Measurements from ENCODE around the gene CYP26C1.

Gene CYP26C1

GRCh38 chr10:93074597-93075368, 14.2 kb downstream of the CYP26C1 start:
- peak in 2 of 10 donors; percentile 7 to 76 for DNase-seq
- intact Hi-C loops (cut with DNase I), result no loop called here

- intact Hi-C loops (cut with DNase I), result no loop called here
- DNase-seq, result no peak
Measured at GRCh38 chr10:93075369-93076221, 15.0 kb downstream of the CYP26C1 start.

- intact Hi-C loops (cut with DNase I), result no loop called here
- no peak for DNase-seq
Measured at GRCh38 chr10:93076871-93077270, 16.3 kb downstream of the CYP26C1 start.

GRCh38 chr10:93077860-93078337, 17.3 kb downstream of the CYP26C1 start:
- intact Hi-C loops (cut with DNase I), result no loop called here
- no peak for DNase-seq

GRCh38 chr10:93079663-93080349, 19.2 kb downstream of the CYP26C1 start:
- intact Hi-C loops (cut with DNase I), result loop anchor here (1.0 to 5.0 kb wide), 2 partner anchors 209 to 272 kb away; no protein-coding TSS in a partner anchor
- peak in 1 of 10 donors; percentile 50 for DNase-seq

GRCh38 chr10:93080350-93081046, 19.9 kb downstream of the CYP26C1 start:
- peak in 8 of 10 donors; percentile 56 to 94 (median 69) for DNase-seq
- intact Hi-C loops (cut with DNase I), result loop anchor here (1.0 to 5.0 kb wide), 2 partner anchors 209 to 272 kb away; no protein-coding TSS in a partner anchor

- no peak for DNase-seq
- intact Hi-C loops (cut with DNase I), result loop anchor here (5.0 kb wide), 1 partner anchor 271 kb away; no protein-coding TSS in a partner anchor
Measured at GRCh38 chr10:93081318-93081717, 20.7 kb downstream of the CYP26C1 start.

GRCh38 chr10:93081834-93082233, 21.2 kb downstream of the CYP26C1 start:
- no peak for DNase-seq
- intact Hi-C loops (cut with DNase I), result loop anchor here (5.0 kb wide), 1 partner anchor 270 kb away; no protein-coding TSS in a partner anchor

GRCh38 chr10:93083743-93084539, 23.3 kb downstream of the CYP26C1 start:
- no peak for DNase-seq
- intact Hi-C loops (cut with DNase I), result loop anchor here (5.0 kb wide), 1 partner anchor 268 kb away; no protein-coding TSS in a partner anchor

GRCh38 chr10:93085272-93085859, 24.8 kb downstream of the CYP26C1 start:
- DNase-seq, result no peak
- intact Hi-C loops (cut with DNase I), result no loop called here

- no peak for DNase-seq
- intact Hi-C loops (cut with DNase I), result no loop called here
Measured at GRCh38 chr10:93086289-93086688, 25.7 kb downstream of the CYP26C1 start.

- intact Hi-C loops (cut with DNase I), result no loop called here
- no peak for DNase-seq
Measured at GRCh38 chr10:93087846-93088245, 27.2 kb downstream of the CYP26C1 start.

GRCh38 chr10:93088466-93088865, 27.9 kb downstream of the CYP26C1 start:
- intact Hi-C loops (cut with DNase I), result no loop called here
- no peak for DNase-seq

- no peak for DNase-seq
- intact Hi-C loops (cut with DNase I), result no loop called here
Measured at GRCh38 chr10:93090619-93091018, 30.0 kb downstream of the CYP26C1 start.

- intact Hi-C loops (cut with DNase I), result no loop called here
- no peak for DNase-seq
Measured at GRCh38 chr10:93091960-93092359, 31.4 kb downstream of the CYP26C1 start.

GRCh38 chr10:93095225-93095624, 34.6 kb downstream of the CYP26C1 start:
- DNase-seq, result no peak
- intact Hi-C loops (cut with DNase I), result no loop called here

- no peak for DNase-seq
- intact Hi-C loops (cut with DNase I), result no loop called here
Measured at GRCh38 chr10:93096901-93097300, 36.3 kb downstream of the CYP26C1 start.

GRCh38 chr10:93097386-93097785, 36.8 kb downstream of the CYP26C1 start:
- intact Hi-C loops (cut with DNase I), result no loop called here

GRCh38 chr10:93098816-93099215, 38.2 kb downstream of the CYP26C1 start:
- intact Hi-C loops (cut with DNase I), result no loop called here
- DNase-seq, result no peak

More at GRCh38 chr10:93097386-93097785, 36.8 kb downstream of the CYP26C1 start:
- no peak for DNase-seq

Measured in posterior cingulate gyrus (tissue), 11 donors.